T-cell (primary cell): Measurements from ENCODE around the gene THBS4. TPM values are rescaled to one million over a fixed set of nuclear protein-coding genes. Genes with fewer than 3 reads are reported as not detected.

Source experiments
- ATAC-seq, 4 experiments: fragments of 200-7000 bp in 3 of 4; fragments of 150-1000 bp in 1 of 4; cut with Tn5 transposase; replicated peaks in 1 of 4; 1 replicate in 3 of 4; 2 replicates in 1 of 4; pipeline ENCODE4 v1.10.0; 2021; ENCODE audit warnings: moderate library complexity in 3 of 4, mild to moderate bottlenecking in 2 of 4, moderate number of reproducible peaks in 1 of 4
- CTCF ChIA-PET, 2 donors: fragments of 300-600 bp; sonication (Branson Sonifier 250); formaldehyde crosslinking; loops; one replicate each; lab custom pipeline; 2022; ENCODE audit warnings: antibody characterized with exemption in 2 of 2; lab: Charles Lee
- POLR2A ChIA-PET, 2 donors: fragments of 300-600 bp; sonication (Branson Sonifier 250); formaldehyde crosslinking; loops; one replicate each; lab custom pipeline; 2022; ENCODE audit warnings: antibody characterized with exemption in 2 of 2; lab: Charles Lee
- DNase-seq, 35 experiments: peaks; one replicate each; pipeline versions ENCODE4 v3.0.0 to v3.0.0-alpha.2; 2013 to 2023
- H3K27ac ChIP-seq: one replicate; pipeline ENCODE4 v1.5.1; 2013; ENCODE audit warnings: low read length
- H3K27me3 ChIP-seq, 2 experiments: replicated peaks in 1 of 2; 1 replicate in 1 of 2; 2 replicates in 1 of 2; pipeline versions ENCODE4 v1.6.1 to v1.7.0; 2013; ENCODE audit warnings: low read length in 1 of 2, mixed read lengths in 1 of 2; ENCODE audit not compliant: control insufficient read depth in 2 of 2, insufficient read depth in 2 of 2; ENCODE audit errors: extremely low read depth in 1 of 2
- H3K36me3 ChIP-seq, 2 donors: 1 replicate in 1 of 2; 2 replicates in 1 of 2; pipeline versions ENCODE4 v1.6.1 to v1.7.0; 2013; ENCODE audit warnings: low read length in 1 of 2; ENCODE audit not compliant: control insufficient read depth in 2 of 2, insufficient read depth in 1 of 2; ENCODE audit errors: extremely low read depth in 1 of 2
- H3K4me1 ChIP-seq, 2 experiments: 1 replicate in 1 of 2; 2 replicates in 1 of 2; pipeline versions ENCODE4 v1.6.1 to v1.7.0; 2013; ENCODE audit warnings: low read length in 2 of 2, mixed read lengths in 1 of 2; ENCODE audit not compliant: insufficient read depth in 2 of 2, control insufficient read depth in 1 of 2; ENCODE audit errors: extremely low read depth in 1 of 2
- H3K4me3 ChIP-seq, 2 donors: 1 replicate in 1 of 2; 2 replicates in 1 of 2; pipeline versions ENCODE4 v1.5.1 to v1.7.0; 2013; ENCODE audit warnings: mild to moderate bottlenecking in 2 of 2, low read length in 1 of 2, moderate library complexity in 1 of 2; ENCODE audit not compliant: control insufficient read depth in 1 of 2; ENCODE audit errors: extremely low read depth in 1 of 2
- H3K9me3 ChIP-seq: 2 replicates; pipeline ENCODE4 v1.7.0; 2013
- H3K27ac Mint-ChIP-seq, 2 donors: one replicate each; pipeline ENCODE4 v1.8.0; 2020 to 2021; ENCODE audit warnings: mild to moderate bottlenecking in 2 of 2, mixed read lengths in 2 of 2
- H3K27me3 Mint-ChIP-seq, 2 donors: one replicate each; pipeline ENCODE4 v1.8.0; 2021 to 2022; ENCODE audit warnings: mixed read lengths in 2 of 2
- H3K36me3 Mint-ChIP-seq: one replicate; pipeline ENCODE4 v1.8.0; 2021; ENCODE audit warnings: mixed read lengths
- H3K4me1 Mint-ChIP-seq, 3 donors: one replicate each; pipeline ENCODE4 v1.8.0; 2020 to 2022; ENCODE audit warnings: mixed read lengths in 3 of 3, mild to moderate bottlenecking in 1 of 3
- H3K4me3 Mint-ChIP-seq, 3 donors: one replicate each; pipeline ENCODE4 v1.8.0; 2020 to 2022; ENCODE audit warnings: mild to moderate bottlenecking in 3 of 3, mixed read lengths in 3 of 3, moderate library complexity in 3 of 3
- H3K9me3 Mint-ChIP-seq, 3 donors: one replicate each; pipeline ENCODE4 v1.8.0; 2020 to 2022; ENCODE audit warnings: mixed read lengths in 3 of 3
- WGBS: methylation state at CpG from one replicate; pipeline ENCODE4 v1.1.5; 2013; ENCODE audit warnings: missing lambda C conversion rate; ENCODE audit not compliant: insufficient coverage; 5-methylcytosine and 5-hydroxymethylcytosine counted together
- total RNA-seq, 35 experiments: library from RNA in 6 of 35; stranded (reverse) in 6 of 35; fragments of 120-200 nt in 1 of 35; gene quantifications; one replicate each; pipeline versions ENCODE4 v1.2.1 to v1.2.4 and lab custom pipeline; 2013 to 2026

The THBS4 gene
- total RNA-seq, 5 donors from 2014 or later (not counting 1 experiment from before 2014, with no cell fraction given) = 0.15 to 1.1 (median 0.53) TPM

DNA sequence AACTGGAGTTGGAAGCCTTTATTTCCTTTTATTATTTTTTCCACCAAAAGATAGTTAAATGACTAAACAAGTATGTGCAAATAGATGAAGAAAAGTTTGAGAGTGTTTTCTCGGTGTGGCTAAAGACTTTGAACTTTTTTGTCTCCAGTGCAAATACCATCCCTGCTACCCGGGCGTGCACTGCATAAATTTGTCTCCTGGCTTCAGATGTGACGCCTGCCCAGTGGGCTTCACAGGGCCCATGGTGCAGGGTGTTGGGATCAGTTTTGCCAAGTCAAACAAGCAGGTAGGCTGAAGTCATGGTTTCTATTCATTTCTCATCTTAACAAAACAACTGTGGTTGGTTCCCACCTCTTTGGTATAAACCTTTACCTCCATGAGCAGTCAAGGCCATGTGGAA lies 26.4 kb downstream of the THBS4 start:
- H3K36me3 Mint-ChIP-seq = peaks cover 30% of the 10 kb centered on the region
- no peak overlapping the region for H3K27ac ChIP-seq
- H3K4me1 ChIP-seq = no peaks in the 10 kb centered on the region
- no peaks in the 10 kb centered on the region for H3K9me3 ChIP-seq
- no peak for DNase-seq
- H3K4me1 Mint-ChIP-seq = peaks cover 5 to 11% (median 6%) of the 10 kb centered on the region in 3 donors
- H3K36me3 ChIP-seq = no peaks in the 10 kb centered on the region
- H3K27ac Mint-ChIP-seq = no peak overlapping the region
- no peaks in the 10 kb centered on the region for H3K27me3 ChIP-seq
- H3K4me3 ChIP-seq = no peak overlapping the region
- ChIA-PET POLR2A (no interaction called here), CTCF (interaction anchor here in 1 of 2 donors (0.5 kb wide), 1 partner anchor 205 kb away, joined by 3 read pairs; no protein-coding TSS in a partner anchor)
- H3K27me3 Mint-ChIP-seq = no peaks in the 10 kb centered on the region
- no peak overlapping the region for H3K4me3 Mint-ChIP-seq
- 100% methylated on average over 2 of the region's 4 CpGs for WGBS
- ATAC-seq = no peak
- no peaks in the 10 kb centered on the region for H3K9me3 Mint-ChIP-seq

DNA sequence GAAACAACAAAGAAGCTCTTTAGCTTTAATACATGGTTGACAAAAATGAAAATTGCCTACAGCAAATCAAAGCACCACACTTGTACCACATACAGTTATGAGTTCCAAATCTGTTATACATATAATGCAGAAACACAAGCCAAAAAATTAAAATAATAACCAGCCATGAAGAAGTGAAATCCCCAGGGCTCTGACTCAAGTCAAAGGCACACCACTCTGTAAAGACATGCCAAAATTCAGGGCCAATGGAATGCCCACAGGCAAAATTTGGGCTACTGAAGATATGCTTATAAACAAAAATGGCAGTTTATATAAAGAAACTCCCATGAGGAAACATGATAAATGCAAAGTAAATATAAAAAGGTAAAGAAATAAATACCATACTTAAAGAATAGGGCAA lies 29.0 kb downstream of the THBS4 start:
- H3K4me3 Mint-ChIP-seq = no peak overlapping the region
- H3K27me3 Mint-ChIP-seq = no peaks in the 10 kb centered on the region

DNA sequence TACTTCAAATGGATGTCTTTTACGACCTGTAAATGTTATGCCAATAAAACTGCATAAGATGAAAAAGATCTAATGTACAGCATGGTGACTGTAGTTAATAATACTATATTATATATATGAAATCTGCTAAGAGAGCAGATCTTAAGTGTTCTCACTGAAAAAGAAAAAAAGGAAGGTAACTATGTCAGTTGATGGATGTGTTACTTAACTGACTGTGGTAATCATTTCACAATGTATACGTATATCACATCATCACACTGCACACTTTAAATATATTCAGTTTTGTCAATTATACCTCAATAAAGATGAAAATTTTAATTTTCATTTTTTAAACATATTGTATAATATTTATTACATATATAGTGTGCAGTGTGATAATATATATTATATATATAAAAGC lies 31.9 kb downstream of the THBS4 start:
- ChIA-PET POLR2A (no interaction called here), CTCF (no interaction called here)
- H3K27me3 Mint-ChIP-seq = no peaks in the 10 kb centered on the region
- Histone ChIP-seq H3K9me3 (no peaks in the 10 kb centered on the region), H3K4me3 (no peak overlapping the region), H3K4me1 (no peaks in the 10 kb centered on the region), H3K36me3 (peaks cover 0 to 2% of the 10 kb centered on the region in 2 donors), H3K27me3 (no peaks in the 10 kb centered on the region), H3K27ac (no peak overlapping the region)
- no CpG with 5 or more reads among the region's 2 CpGs for WGBS
- no peak for ATAC-seq
- DNase-seq = no peak
- H3K4me1 Mint-ChIP-seq = no peaks in the 10 kb centered on the region
- peaks cover 50% of the 10 kb centered on the region for H3K36me3 Mint-ChIP-seq
- no peak overlapping the region for H3K27ac Mint-ChIP-seq
- H3K4me3 Mint-ChIP-seq = no peak overlapping the region
- no peaks in the 10 kb centered on the region for H3K9me3 Mint-ChIP-seq

More for the DNA sequence above, 29.0 kb downstream of the THBS4 start:
- H3K36me3 Mint-ChIP-seq = peaks cover 45% of the 10 kb centered on the region
- Histone ChIP-seq H3K9me3 (no peaks in the 10 kb centered on the region), H3K27me3 (no peaks in the 10 kb centered on the region), H3K27ac (no peak overlapping the region), H3K4me3 (no peak overlapping the region), H3K36me3 (peaks cover 0 to 2% of the 10 kb centered on the region in 2 donors), H3K4me1 (no peaks in the 10 kb centered on the region)
- ATAC-seq (no peak), DNase-seq (no peak)
- H3K9me3 Mint-ChIP-seq = no peaks in the 10 kb centered on the region
- peaks cover 5 to 11% (median 6%) of the 10 kb centered on the region in 3 donors for H3K4me1 Mint-ChIP-seq
- POLR2A ChIA-PET = no interaction called here
- H3K27ac Mint-ChIP-seq = no peak overlapping the region
- CTCF ChIA-PET = interaction anchor here in 1 of 2 donors (1.0 kb wide), 1 partner anchor 28 kb away, joined by 3 read pairs; no protein-coding TSS in a partner anchor

DNA sequence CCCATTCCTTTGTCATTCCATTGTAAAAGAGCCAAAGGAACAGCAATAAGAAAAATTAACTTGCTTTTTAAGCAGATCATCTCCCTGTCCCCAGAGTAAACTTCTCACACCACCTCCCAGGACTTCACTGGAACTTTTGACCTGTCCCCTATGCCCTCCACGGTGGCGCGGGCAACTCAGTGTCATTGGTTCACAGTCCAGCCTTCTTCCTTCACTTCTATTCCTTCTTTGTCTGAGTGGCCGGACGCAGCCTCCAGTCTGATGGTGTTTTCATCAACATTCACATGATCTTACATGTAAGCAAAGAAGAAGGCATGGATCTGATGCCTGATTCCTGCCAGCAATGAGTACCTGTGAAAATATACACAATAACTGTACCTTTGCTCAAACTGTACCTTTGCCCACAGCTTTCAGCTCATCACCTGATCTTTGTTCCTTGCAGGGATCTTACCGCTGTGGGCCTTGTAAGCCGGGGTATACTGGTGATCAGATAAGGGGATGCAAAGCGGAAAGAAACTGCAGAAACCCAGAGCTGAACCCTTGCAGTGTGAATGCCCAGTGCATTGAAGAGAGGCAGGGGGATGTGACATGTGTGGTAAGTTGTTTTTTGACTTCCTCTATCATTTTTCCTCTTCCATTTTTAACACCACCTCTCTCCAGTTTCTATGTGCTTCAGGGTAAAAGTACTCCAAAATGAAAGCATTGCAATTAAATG lies 32.5 kb downstream of the THBS4 start:
- Mint-ChIP-seq H3K9me3 (no peaks in the 10 kb centered on the region), H3K4me3 (no peak overlapping the region), H3K4me1 (no peaks in the 10 kb centered on the region), H3K27me3 (no peaks in the 10 kb centered on the region), H3K36me3 (peaks cover 54% of the 10 kb centered on the region), H3K27ac (no peak overlapping the region)
- Histone ChIP-seq H3K27ac (no peak overlapping the region), H3K27me3 (no peaks in the 10 kb centered on the region), H3K36me3 (peaks cover 0 to 4% of the 10 kb centered on the region in 2 donors), H3K4me1 (no peaks in the 10 kb centered on the region), H3K4me3 (no peak overlapping the region), H3K9me3 (no peaks in the 10 kb centered on the region)
- ChIA-PET POLR2A (no interaction called here), CTCF (interaction anchor here in 1 of 2 donors (0.6 kb wide), 1 partner anchor 17 kb away, joined by 3 read pairs; no protein-coding TSS in a partner anchor)
- WGBS = 83% methylated on average over 2 of the region's 8 CpGs
- DNase-seq (no peak), ATAC-seq (no peak)

DNA sequence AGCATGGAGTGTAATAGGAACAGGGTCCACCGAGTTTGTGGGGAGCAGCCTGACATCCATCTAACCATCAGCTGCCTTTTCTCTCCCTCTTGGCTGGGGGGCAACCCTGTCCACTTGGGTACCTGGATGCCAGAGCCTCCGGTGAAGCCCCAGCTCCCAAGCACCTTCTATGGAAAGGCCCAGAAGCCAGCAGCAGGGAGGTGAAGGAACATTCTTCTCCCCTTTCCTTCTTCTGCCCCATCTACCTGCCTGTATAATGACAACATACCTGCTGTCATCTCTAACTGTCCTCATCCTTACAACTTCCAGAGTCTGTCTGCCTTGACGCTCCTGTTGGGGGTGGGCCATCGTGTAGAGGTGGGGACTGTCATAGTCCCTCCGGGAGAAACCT lies 33.1 kb downstream of the THBS4 start:
- peaks cover 56% of the 10 kb centered on the region for H3K36me3 Mint-ChIP-seq
- ChIA-PET CTCF (interaction anchor here in 1 of 2 donors (0.6 kb wide), 1 partner anchor 16 kb away, joined by 3 read pairs; no protein-coding TSS in a partner anchor), POLR2A (no interaction called here)
- H3K27ac ChIP-seq = no peak overlapping the region
- no peaks in the 10 kb centered on the region for H3K4me1 Mint-ChIP-seq
- H3K27me3 ChIP-seq = no peaks in the 10 kb centered on the region
- no peaks in the 10 kb centered on the region for H3K4me1 ChIP-seq
- H3K36me3 ChIP-seq = peaks cover 0 to 9% of the 10 kb centered on the region in 2 donors
- no peaks in the 10 kb centered on the region for H3K9me3 Mint-ChIP-seq
- no peak overlapping the region for H3K4me3 Mint-ChIP-seq
- H3K9me3 ChIP-seq = no peaks in the 10 kb centered on the region
- no peaks in the 10 kb centered on the region for H3K27me3 Mint-ChIP-seq
- ATAC-seq (no peak), DNase-seq (no peak)
- H3K27ac Mint-ChIP-seq = no peak overlapping the region
- WGBS = 100% methylated on average over 1 of the region's 5 CpGs
- H3K4me3 ChIP-seq = no peak overlapping the region

DNA sequence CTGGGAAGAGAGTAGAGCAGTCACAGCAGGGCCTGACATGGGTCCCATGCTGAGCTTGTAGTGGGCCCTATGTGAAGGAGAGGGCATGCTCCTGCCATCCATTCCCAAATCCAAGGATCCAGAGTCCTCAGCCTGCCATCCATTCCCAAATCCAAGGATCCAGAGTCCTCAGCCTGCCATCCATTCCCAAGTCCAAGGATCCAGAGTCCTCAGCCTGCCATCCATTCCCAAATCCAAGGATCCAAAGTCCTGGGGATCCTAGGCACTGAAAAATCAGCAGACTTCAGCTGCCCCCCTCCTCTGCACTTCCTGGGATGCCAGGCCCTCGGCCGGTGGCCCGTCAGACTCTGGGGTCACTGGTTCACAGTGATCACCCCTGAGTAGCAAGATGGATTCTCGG lies 33.6 kb downstream of the THBS4 start:
- ATAC-seq (no peak), DNase-seq (no peak)
- Mint-ChIP-seq H3K4me1 (no peaks in the 10 kb centered on the region), H3K9me3 (no peaks in the 10 kb centered on the region), H3K4me3 (no peak overlapping the region), H3K36me3 (peaks cover 51% of the 10 kb centered on the region), H3K27ac (no peak overlapping the region), H3K27me3 (no peaks in the 10 kb centered on the region)
- POLR2A ChIA-PET = no interaction called here
- Histone ChIP-seq H3K9me3 (no peaks in the 10 kb centered on the region), H3K36me3 (peaks cover 0 to 9% of the 10 kb centered on the region in 2 donors), H3K4me3 (no peak overlapping the region), H3K4me1 (no peaks in the 10 kb centered on the region), H3K27ac (no peak overlapping the region), H3K27me3 (no peaks in the 10 kb centered on the region)
- CTCF ChIA-PET = no interaction called here
- WGBS = 87% methylated on average over 3 of the region's 4 CpGs
